Lung (tissue), 12 donors: ENCODE data around the gene SMOC1. TPM values are rescaled to one million over a fixed set of nuclear protein-coding genes. Genes with fewer than 3 reads are reported as not detected.
A peak's percentile ranks its signal among the peaks of the same experiment; 100 is the strongest.

ENCODE experiments used
- ATAC-seq: fragments of 200-7000 bp; cut with Tn5 transposase; one replicate; pipeline ENCODE4 v1.9.1; 2020; ENCODE audit warnings: moderate number of reproducible peaks; ENCODE audit not compliant: insufficient read depth, low FRiP score
- DNase-seq, 3 donors: peaks; one replicate each; pipeline ENCODE4 v3.0.0-alpha.2; 2013 to 2017
- H3K27ac ChIP-seq, 2 donors: one replicate each; pipeline ENCODE4 v1.5.1; 2013; ENCODE audit warnings: mild to moderate bottlenecking in 2 of 2, moderate library complexity in 2 of 2, control low read depth in 1 of 2, inconsistent platforms in 1 of 2, low read depth in 1 of 2, low read length in 1 of 2
- H3K27me3 ChIP-seq, 3 donors: one replicate each; pipeline ENCODE4 v1.5.1; 2013; ENCODE audit warnings: low read length in 2 of 3; ENCODE audit not compliant: control insufficient read depth in 3 of 3, insufficient read depth in 3 of 3
- H3K36me3 ChIP-seq, 4 donors: one replicate each; pipeline ENCODE4 v1.5.1; 2013; ENCODE audit warnings: low read length in 4 of 4, mild to moderate bottlenecking in 1 of 4, moderate library complexity in 1 of 4; ENCODE audit not compliant: control insufficient read depth in 4 of 4, insufficient read depth in 4 of 4
- H3K4me1 ChIP-seq, 5 donors: one replicate each; pipeline ENCODE4 v1.5.1; 2013; ENCODE audit warnings: low read length in 5 of 5, mild to moderate bottlenecking in 2 of 5, moderate library complexity in 1 of 5; ENCODE audit not compliant: control insufficient read depth in 5 of 5, insufficient read depth in 5 of 5
- H3K4me3 ChIP-seq: one replicate; pipeline ENCODE4 v1.5.1; 2013; ENCODE audit warnings: mild to moderate bottlenecking, control low read depth, moderate library complexity
- H3K9ac ChIP-seq, 2 donors: one replicate each; pipeline ENCODE4 v1.5.1; 2013; ENCODE audit warnings: low read length in 2 of 2, control low read depth in 1 of 2; ENCODE audit not compliant: insufficient read depth in 1 of 2
- H3K9me3 ChIP-seq, 4 donors: one replicate each; pipeline ENCODE4 v1.5.1; 2013; ENCODE audit warnings: low read length in 3 of 4, mild to moderate bottlenecking in 1 of 4, moderate library complexity in 1 of 4; ENCODE audit not compliant: control insufficient read depth in 4 of 4, insufficient read depth in 3 of 4
- CTCF ChIP-seq: IDR thresholded peaks from 2 replicates; pipeline ENCODE4 v1.5.1; 2012; ENCODE audit warnings: mild to moderate bottlenecking; ENCODE audit errors: control extremely low read depth, extremely low read depth
- WGBS, 2 donors: extraction: QIAGEN DNeasy Blood & Tissue Kit; methylation state at CpG; one replicate each; pipeline ENCODE4 v1.1.7; 2013; 5-methylcytosine and 5-hydroxymethylcytosine counted together
- polyA plus RNA-seq, 2 donors: library from polyadenylated mRNA; stranded (reverse); fragments of 200-250 nt; gene quantifications; one replicate each; pipeline ENCODE4 v1.2.1, GENCODE V29; 2013
- total RNA-seq, 2 donors: library from RNA; depleted of rRNA in 1 of 2; stranded (reverse); fragments of >200 nt in 1 of 2; gene quantifications; one replicate each; pipeline ENCODE4 v1.2.1, GENCODE V29; 2014 to 2021
- donor health status: control.
- donor health status: control.
- donor health status: Bipolar disorder and iron deficiency.
- donor health status: healthy.
- donor health status: DM: yes; HTN: yes; CAD: no.

SMOC1 gene
- total and polyA plus RNA-seq, 4 donors: 0.52 to 1.9 (median 1.1) TPM

DNA sequence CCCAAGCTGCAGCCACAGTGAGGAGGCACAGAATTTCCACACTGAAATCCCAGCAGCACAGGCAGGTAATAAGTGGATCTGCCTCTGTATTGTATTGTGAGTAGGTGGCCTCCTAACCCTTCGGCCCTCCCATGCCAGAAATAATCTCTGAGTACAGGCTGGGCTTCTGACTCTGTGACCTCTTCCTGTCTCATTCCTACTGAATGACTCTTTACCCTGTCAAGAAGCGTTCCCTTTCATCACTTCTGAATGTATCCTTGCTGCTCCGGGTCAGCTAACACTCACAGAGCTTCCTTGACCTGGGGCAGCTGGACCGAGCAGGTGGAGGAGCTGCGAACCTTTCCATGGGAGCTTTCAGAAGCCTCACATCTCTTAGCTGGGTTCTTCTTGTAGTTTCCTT lies 190.0 kb downstream of the SMOC1 start:
- DNase-seq: no peak
- TF ChIP-seq CTCF: no peak
- Histone ChIP-seq H3K9me3 (no peaks in the 10 kb centered on the region), H3K9ac (no peak overlapping the region), H3K4me1 (peaks cover 0 to 2% (median 0%) of the 10 kb centered on the region in 5 donors), H3K27ac (no peak overlapping the region), H3K27me3 (peaks cover 0 to 2% (median 0%) of the 10 kb centered on the region in 3 donors), H3K4me3 (no peak overlapping the region), H3K36me3 (no peaks in the 10 kb centered on the region)
- WGBS, 2 donors: 55 to 64% methylated on average over 5 of the region's 5 CpGs
- no peak for ATAC-seq

- H3K9me3 ChIP-seq: no peaks in the 10 kb centered on the region
- H3K9ac ChIP-seq: no peak overlapping the region
- ATAC-seq: peak; percentile 41
- 57 to 74% methylated on average over 3 of the region's 3 CpGs for WGBS, 2 donors
- H3K4me3 ChIP-seq: no peak overlapping the region
- no peaks in the 10 kb centered on the region for H3K36me3 ChIP-seq
- H3K27me3 ChIP-seq: peaks cover 0 to 8% (median 0%) of the 10 kb centered on the region in 3 donors
- peak; percentile 34 for TF ChIP-seq CTCF
- H3K27ac ChIP-seq: no peak overlapping the region
- H3K4me1 ChIP-seq: no peaks in the 10 kb centered on the region
- DNase-seq: peak; percentile 58 to 70 (median 60)
Measured at GRCh38 chr14:70073924-70074566, 194.8 kb downstream of the SMOC1 start.

- 86 to 94% methylated on average over 3 of the region's 3 CpGs for WGBS, 2 donors
- TF ChIP-seq CTCF: no peak
- Histone ChIP-seq H3K27me3 (peaks cover 0 to 8% (median 2%) of the 10 kb centered on the region in 3 donors), H3K4me3 (no peak overlapping the region), H3K9ac (no peak overlapping the region), H3K4me1 (no peaks in the 10 kb centered on the region), H3K9me3 (no peaks in the 10 kb centered on the region), H3K27ac (no peak overlapping the region), H3K36me3 (no peaks in the 10 kb centered on the region)
- no peak for DNase-seq
- ATAC-seq: no peak
Measured at GRCh38 chr14:70077005-70077404, 197.8 kb downstream of the SMOC1 start.

DNA sequence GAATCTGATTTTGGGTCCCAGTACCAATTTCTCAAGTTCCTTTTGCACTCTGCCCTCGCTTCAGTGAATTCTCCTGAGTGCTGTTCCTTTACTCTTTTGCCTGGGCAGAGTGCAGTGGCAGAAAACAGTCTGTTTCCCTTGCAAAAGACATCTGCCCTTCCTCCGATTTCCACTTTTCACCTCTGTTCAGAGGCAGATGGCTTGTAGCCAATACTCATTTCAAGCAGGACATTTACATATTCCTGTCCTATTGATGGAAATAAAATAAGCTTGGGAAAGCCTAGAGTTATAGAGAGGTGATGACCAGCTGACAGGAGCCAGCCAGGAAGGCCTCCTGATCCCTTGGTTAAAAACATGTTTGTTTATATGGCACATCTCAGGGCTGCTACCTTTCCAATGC lies 198.5 kb downstream of the SMOC1 start:
- Histone ChIP-seq H3K27me3 (peaks cover 0 to 12% (median 2%) of the 10 kb centered on the region in 3 donors), H3K9me3 (no peaks in the 10 kb centered on the region), H3K4me1 (no peaks in the 10 kb centered on the region), H3K36me3 (no peaks in the 10 kb centered on the region), H3K27ac (no peak overlapping the region), H3K4me3 (no peak overlapping the region), H3K9ac (no peak overlapping the region)
- no peak for TF ChIP-seq CTCF
- no peak for ATAC-seq
- 59 to 76% methylated on average over 2 of the region's 2 CpGs for WGBS, 2 donors
- DNase-seq: no peak
